ENCODE data around the gene MLIP. TPM values are rescaled to one million over a fixed set of nuclear protein-coding genes. Genes with fewer than 3 reads are reported as not detected.

The MLIP gene
- total and polyA plus RNA-seq, 2 experiments from 2014 or later = not detected

DNA sequence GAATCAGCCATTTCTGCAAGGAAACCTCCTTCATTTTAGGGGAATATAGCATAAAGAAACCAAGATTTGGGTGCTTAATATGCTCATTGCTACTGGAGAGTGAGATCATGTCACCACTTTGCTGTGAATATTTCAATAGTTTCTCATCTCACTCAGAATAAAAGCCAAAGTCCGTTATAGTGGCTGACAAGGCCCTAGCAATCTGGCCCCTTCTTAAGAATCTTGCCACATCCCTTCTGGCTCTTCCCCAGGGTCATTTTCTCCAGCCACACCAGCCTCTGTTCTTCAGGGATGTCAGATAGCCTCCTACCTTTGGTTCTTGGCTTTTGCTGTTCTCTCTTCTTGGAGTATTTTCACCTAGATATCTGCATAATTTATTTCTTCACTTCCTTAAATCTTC, 24.8 kb upstream of the MLIP start (continued):
- TF ChIP-seq CREB1 (CRISPR knock-in tag; IDR thresholded peaks at IDR 0.05; ENCODE audit: low read depth) (no peak), ETS1 (IDR thresholded peaks at IDR 0.05) (no peak), POLR2AphosphoS5 (IDR thresholded peaks at IDR 0.05; ENCODE audit: low read depth) (no peak), JUNB (IDR thresholded peaks at IDR 0.05; ENCODE audit: unreplicated experiment) (no peak)
- TF ChIP-seq, protein P1, sequence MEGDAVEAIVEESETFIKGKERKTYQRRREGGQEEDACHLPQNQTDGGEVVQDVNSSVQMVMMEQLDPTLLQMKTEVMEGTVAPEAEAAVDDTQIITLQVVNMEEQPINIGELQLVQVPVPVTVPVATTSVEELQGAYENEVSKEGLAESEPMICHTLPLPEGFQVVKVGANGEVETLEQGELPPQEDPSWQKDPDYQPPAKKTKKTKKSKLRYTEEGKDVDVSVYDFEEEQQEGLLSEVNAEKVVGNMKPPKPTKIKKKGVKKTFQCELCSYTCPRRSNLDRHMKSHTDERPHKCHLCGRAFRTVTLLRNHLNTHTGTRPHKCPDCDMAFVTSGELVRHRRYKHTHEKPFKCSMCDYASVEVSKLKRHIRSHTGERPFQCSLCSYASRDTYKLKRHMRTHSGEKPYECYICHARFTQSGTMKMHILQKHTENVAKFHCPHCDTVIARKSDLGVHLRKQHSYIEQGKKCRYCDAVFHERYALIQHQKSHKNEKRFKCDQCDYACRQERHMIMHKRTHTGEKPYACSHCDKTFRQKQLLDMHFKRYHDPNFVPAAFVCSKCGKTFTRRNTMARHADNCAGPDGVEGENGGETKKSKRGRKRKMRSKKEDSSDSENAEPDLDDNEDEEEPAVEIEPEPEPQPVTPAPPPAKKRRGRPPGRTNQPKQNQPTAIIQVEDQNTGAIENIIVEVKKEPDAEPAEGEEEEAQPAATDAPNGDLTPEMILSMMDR (conservative IDR thresholded peaks at IDR 0.05; ENCODE audit: low read depth in 2 of 2) = no peak

DNA sequence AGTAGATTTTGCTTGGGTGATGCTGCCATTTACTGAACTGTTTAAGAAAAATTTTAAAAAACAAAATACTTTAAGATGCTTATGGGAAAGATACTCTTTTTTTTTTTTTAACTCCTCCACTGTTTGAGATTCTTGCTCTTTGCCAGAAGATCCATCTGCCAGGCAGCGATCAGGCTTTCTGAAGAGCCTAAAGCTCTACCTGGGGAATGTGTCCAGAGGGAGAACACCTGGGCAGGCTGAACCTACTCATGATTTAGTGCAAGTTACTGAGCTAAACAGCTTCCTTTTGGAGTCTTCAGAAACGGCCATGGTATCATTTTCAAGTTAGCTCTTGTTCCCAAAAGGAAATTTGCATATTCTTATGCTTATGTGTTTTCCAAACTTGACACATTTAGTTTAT, 23.5 kb upstream of the MLIP start:
- no peaks in the 10 kb centered on the region for H3K4me1 Mint-ChIP-seq
- Histone ChIP-seq H4K20me1 (replicated peaks; ENCODE audit: insufficient read depth) (no peaks in the 10 kb centered on the region), H3F3A (replicated peaks; ENCODE audit: low read depth) (no peaks in the 10 kb centered on the region), H2AFZ (no peak overlapping the region), H3K27ac (ENCODE audit: low read depth) (no peak overlapping the region), H3K4me1 (ENCODE audit: insufficient read depth) (no peaks in the 10 kb centered on the region), H3K36me3 (ENCODE audit: insufficient read depth) (no peaks in the 10 kb centered on the region), H3K9me2 (ENCODE audit: insufficient read depth) (no peaks in the 10 kb centered on the region; the same call in 1 of the 2 replicates), H3K4me3 (no peak overlapping the region), H3K79me2 (replicated peaks; ENCODE audit: insufficient read depth) (no peaks in the 10 kb centered on the region), H3K27me3 (ENCODE audit: insufficient read depth) (no peaks in the 10 kb centered on the region), H3K4me2 (no peak overlapping the region)
- no peak for DNase-seq (ENCODE audit: low spot score)
- H3K9me3 Mint-ChIP-seq = no peaks in the 10 kb centered on the region
- ATAC-seq = no peak
- H3K4me3 Mint-ChIP-seq = no peak overlapping the region
- no peaks in the 10 kb centered on the region for H3K36me3 Mint-ChIP-seq (ENCODE audit: low read depth)
- no peak overlapping the region for H3K27ac Mint-ChIP-seq
- H3K27me3 Mint-ChIP-seq (ENCODE audit: insufficient read depth, low read depth, poor library complexity) = no peaks in the 10 kb centered on the region
- TF ChIP-seq, protein P2, sequence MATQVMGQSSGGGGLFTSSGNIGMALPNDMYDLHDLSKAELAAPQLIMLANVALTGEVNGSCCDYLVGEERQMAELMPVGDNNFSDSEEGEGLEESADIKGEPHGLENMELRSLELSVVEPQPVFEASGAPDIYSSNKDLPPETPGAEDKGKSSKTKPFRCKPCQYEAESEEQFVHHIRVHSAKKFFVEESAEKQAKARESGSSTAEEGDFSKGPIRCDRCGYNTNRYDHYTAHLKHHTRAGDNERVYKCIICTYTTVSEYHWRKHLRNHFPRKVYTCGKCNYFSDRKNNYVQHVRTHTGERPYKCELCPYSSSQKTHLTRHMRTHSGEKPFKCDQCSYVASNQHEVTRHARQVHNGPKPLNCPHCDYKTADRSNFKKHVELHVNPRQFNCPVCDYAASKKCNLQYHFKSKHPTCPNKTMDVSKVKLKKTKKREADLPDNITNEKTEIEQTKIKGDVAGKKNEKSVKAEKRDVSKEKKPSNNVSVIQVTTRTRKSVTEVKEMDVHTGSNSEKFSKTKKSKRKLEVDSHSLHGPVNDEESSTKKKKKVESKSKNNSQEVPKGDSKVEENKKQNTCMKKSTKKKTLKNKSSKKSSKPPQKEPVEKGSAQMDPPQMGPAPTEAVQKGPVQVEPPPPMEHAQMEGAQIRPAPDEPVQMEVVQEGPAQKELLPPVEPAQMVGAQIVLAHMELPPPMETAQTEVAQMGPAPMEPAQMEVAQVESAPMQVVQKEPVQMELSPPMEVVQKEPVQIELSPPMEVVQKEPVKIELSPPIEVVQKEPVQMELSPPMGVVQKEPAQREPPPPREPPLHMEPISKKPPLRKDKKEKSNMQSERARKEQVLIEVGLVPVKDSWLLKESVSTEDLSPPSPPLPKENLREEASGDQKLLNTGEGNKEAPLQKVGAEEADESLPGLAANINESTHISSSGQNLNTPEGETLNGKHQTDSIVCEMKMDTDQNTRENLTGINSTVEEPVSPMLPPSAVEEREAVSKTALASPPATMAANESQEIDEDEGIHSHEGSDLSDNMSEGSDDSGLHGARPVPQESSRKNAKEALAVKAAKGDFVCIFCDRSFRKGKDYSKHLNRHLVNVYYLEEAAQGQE (IDR thresholded peaks at IDR 0.05; ENCODE audit: unreplicated experiment) = no peak
- TF ChIP-seq ETS1 (IDR thresholded peaks at IDR 0.05) = no peak
- no peak for TF ChIP-seq EZH2phosphoT487 (IDR thresholded peaks at IDR 0.05; ENCODE audit: unreplicated experiment)
- TF ChIP-seq JUNB (IDR thresholded peaks at IDR 0.05; ENCODE audit: unreplicated experiment) = no peak
- TF ChIP-seq POLR2AphosphoS5 (IDR thresholded peaks at IDR 0.05; ENCODE audit: low read depth) = no peak
- TF ChIP-seq STAT1 (IDR thresholded peaks at IDR 0.05; ENCODE audit: unreplicated experiment) = no peak
- no peak for TF ChIP-seq ZNF331 (CRISPR knock-in tag; IDR thresholded peaks at IDR 0.05; ENCODE audit: low read depth)
- TF ChIP-seq EZH2 (IDR thresholded peaks at IDR 0.05; ENCODE audit: low read depth, unreplicated experiment) = no peak
- no peak for TF ChIP-seq NANOG (IDR thresholded peaks at IDR 0.05; ENCODE audit: borderline replicate concordance)
- TF ChIP-seq ZNF462 (CRISPR knock-in tag; IDR thresholded peaks at IDR 0.05) = no peak
